HG02970 (cell line): Measurements from ENCODE around the gene RHOF.
"Not testable (repeated sequence)": the region's sequence is repeated elsewhere in the genome, so short reads cannot be mapped to it uniquely, and the experiment has no call there.

Experiments
- ATAC-seq: cut with Tn5 transposase; IDR thresholded peaks from one replicate; pipeline ENCODE4 v1.9.1; 2021; ENCODE audit warnings: mild to moderate bottlenecking, moderate library complexity, moderate number of reproducible peaks; ENCODE audit not compliant: unreplicated experiment, low FRiP score

The RHOF gene

DNA sequence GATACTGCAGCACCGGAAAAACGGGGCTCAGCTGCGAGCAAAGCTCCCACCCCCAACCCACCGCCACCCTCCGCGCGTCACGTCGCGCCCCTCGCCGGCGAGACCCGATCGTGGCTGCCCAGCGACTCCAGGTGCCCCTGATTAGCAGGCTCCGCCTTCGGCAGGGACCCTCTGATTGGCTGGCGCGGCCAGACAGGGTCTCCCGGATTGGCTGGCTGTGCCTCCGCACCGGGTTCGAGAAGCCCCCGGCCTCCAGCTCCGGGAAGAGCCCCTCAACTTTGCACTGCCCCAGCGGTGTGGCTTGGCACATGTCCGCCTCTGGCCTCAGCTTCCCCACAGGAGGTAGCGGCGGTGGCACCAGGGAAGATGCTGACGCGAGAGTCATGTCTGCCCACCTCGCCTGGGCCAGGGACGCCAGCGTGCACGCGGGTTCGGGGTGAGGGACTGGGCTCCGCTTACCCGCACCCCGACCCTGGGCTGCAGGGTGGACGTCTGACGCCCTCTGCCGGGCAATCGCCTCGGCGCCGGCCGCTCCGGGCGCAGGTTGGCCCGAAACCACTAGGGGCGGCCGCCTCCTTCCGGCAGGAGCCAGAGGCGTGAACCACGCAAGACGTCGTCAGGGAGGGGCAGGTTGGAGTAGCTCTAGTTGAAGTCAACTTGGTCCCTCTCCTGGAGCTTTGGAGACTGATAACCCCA lies 498 bp upstream of the RHOF start:
- ATAC-seq: peak; percentile 35

DNA sequence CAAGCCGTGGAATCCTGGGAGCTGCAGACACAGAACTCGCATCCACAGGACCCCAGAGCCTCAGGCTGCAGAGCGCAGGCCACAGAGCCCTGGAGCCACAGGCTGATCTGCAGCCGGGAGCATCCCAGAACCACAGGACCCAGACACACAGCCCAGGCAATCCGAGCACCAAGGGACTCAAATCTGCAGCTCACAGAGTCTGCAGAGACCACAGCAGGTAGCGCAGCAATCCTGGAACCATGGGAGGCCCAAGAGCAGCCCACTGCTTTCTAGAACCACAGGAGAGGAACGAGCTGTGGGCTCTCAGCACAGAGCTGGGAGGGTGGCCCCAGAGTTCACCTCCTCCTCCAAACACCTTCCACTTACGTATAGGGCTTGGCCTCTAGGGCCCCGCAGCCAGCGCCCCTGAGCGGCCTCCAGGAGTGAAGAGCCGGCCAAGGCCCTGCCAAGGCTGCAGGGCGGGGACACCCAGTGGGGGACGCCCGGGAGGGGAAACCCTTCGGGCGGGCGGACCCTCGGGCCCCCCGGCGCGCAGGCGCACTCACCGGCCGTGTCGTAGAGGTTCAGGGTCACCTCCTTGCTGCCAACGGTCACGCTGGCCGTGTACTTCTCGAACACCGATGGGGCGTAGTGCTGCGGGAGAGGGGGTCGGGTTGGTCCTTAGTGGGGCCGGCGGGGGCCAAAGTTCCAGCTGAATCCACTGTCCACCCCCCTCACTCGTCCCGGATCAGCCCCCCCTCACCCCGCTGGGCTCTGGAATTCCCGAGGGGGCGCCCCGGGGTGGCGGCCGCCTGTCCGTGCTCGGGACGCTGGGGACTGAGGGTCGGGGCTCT lies 665 bp downstream of the RHOF start:
- no peak for ATAC-seq

DNA sequence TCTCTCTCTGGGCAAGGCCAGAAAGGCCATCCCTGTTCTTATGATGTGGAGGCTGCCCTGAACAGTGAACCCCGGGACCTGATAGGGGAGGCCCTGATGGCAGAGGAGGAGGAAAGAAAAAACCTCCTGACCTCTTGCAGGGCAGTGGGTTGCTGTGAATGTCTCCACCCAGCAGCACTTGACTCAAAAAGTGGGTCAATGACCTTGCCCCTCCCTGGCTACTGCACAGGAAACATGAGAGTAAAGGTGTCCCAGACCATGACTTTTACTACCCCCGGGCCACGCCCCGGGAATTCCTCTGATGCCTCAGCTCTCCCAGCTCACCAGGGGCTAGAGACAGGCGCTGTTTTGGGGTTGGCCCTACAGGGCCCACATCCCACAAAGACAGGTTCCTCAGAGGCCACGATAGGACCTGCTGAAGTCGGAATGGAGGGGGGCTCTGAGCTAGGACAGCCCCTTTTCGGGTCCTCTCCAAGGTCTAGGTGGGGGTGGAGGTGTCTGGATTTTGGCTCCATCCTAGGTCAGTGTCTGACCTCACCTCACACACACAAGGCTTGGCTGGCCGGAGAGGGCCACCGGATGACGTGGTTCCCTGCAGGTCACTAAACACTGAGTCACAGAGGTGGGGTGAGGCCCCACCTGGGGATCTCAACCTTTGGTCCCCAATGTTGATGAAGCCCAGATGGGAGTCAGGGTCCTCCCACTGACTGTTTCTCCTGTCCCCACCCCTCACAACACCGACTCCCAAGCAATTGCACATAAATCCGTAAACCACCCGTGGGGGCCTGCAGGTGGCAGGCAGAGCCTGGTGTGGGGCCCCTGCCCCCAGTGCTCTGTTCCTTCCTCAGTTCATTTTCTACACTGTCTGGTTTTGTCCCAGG lies 1.6 kb downstream of the RHOF start:
- ATAC-seq: no peak

DNA sequence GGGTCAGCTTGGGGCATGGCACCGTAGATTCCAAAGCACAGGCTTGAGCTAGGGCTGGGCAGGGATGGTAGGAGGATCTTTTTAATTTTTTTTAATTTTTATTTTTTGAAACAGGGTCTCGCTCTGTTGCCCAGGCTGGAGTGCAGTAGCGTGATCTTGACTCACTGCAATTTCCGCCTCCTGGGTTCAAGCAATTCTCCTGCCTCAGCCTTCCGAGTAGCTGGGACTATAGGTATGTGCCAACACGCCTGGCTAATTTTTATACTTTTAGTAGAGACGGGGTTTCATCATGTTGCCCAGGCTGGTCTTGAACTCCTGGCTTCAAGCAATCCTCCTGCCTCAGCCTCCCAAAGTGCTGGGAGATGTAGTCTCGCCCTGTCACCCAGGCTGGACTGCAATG lies 2.7 kb downstream of the RHOF start:
- ATAC-seq: not testable (repeated sequence)

DNA sequence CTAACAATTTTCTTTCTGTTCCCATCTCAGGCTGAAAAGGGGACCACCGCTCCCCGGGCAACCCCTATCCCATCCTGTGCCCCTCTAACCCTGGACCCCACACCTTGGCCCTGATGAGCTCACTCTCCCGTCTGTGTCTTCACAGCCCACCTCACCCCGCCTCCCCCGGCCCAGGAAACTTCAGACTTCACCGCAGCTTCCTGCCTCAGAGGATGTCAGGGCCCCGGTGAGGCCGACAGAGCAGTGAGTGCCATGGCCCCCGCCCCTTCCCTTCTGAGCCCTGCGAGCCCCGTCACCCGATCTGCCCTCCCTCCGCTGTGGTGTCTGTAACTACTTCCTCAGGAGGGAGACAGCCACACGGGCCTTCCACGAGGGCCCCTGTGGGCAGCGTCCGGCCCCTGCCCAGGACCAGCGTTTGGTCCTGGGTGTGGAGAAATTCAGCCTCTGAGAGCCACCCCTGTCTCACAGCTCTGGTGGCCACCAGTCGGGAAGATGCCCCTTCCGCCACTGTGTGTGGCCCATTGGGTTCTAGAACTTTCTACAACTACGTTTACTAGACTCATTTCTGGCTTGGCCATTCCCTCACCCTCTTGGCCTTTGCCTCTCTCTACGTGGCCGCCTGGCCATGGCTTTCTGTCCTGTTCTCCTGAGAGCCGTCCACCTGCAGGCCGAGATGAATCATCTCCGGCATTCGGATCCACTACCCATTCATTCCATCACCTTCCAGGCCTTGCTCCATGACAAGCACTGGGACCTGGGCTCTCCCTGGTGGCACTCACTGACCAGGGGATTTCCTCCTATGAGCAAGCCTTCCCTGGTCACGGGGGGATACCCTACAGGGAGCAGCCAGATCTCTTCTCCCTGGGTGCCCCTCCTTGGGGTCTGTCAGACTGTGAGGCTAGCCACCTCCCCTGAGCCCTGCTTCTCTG lies 3.4 kb downstream of the RHOF start:
- peak; percentile 32 for ATAC-seq

DNA sequence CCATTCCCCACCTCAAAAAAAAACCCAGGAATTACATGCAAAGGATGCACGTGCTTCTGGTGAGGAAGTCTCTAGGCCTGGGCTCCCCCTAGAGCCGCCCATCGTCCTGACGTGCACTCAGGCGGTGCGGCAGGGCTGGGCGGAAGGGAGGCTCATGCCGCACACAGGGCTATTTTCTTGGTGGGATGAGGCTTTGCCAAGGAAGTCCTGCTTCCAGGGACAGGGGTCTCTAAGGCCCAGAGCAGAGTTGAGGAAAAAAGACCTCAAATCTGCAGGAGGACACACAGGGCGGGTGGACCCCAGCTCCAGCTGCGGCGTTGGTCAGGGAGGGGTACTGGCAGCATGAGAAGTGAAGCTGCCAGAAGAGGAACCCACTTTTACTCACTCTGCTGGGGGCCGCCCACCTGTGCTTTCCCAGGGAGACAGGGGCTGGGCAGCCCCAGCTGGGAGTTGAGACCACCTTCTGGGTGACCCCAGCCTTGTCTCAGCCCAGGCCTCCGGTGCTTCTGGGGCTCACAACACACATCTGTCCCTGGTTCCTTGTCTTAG lies 4.2 kb downstream of the RHOF start:
- ATAC-seq: no peak

DNA sequence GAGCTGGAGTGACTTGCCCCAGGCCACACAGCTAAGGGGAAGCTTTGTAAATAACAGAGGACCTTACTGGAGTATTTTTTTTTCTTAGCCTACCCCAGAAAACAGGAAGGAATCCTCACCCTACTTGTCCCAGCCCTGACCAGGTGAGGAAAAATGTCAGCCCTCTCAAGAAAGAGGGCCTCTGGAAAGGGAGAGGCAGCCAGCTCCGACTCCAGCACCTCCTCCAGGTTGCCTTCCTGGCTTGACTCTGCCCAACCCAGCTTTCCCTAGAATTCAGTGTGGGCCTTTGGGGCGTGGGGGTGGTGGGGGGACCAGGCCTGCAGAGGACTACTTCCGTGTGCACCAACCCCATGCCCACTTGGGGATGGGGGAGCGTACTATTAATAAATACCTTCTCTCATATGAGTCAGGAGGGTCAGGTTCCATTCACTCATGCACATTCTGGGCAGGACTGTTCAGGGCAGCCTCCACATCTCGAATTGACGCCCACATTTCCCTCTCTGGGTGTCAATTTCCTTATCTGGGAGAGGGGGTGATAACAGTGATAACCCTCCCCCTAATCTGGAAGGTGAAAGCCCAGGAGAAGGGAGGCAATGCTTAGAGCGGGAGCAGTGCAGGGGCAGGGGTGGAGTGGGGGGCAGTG lies 5.2 kb downstream of the RHOF start:
- ATAC-seq: no peak

DNA sequence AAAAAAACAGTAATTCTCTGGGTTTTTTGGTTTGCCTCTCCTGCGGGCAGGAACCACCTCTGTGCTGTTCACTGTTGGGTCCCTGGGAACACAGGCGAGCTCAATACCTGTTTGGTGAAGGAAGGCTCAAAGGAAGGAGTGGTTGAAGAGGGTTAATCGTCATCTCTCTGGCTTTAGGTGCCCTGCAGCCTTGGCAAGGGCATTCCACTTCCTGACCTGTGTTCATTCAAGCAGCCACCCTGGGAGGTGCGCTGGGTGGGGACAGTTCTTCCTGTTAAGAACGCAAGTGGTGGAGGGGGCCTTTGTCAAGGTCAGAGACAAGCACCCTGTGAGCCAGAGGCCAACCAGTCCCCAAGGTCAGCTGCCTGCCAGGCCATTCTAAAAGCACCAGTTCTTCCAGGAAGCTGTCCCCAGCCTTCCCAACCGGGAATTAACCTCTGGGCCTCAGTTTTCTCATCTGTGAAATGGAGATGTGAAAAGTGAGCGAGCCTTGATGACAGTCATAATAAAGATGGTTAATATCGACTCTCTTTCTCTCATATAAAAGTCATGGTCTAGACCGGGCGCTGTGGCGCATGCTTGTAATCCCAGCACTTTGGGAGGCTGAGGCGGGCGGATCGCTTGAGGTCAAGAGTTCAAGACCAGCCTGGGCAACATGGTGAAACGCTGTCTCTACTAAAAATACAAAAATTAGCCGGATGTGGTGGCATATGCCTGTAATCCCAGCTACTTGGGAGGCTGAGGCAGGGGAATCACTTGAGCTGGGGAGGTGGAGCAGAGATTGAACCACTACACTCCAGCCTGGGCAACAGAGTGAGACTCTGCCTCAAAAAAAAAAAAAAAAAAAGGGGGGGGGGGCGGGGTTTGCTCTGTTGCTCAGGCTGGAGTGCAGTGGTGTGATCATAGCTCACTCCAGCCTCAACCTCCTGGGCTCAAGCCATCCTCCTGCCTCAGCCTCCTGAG lies 6.1 kb downstream of the RHOF start:
- no peak for ATAC-seq

DNA sequence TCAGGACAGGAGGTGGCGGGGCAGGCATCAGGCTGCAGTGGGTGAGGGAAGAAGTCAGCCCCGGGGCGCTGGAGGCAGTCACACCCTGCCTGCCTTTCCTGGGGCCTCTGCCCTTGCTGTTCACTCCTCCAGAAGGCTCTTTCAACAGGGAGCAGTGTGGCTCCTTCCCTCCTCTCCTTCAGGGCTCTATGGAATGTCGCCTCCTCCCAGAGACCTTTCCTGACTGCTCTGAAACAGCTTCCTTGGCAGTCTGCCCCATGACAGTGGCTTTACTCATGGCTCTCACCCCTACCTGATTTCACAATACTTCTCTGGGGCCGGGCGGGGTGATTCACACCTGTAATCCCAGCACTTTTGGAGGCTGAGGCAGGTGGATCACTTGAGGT lies 7.1 kb downstream of the RHOF start:
- ATAC-seq: no peak

DNA sequence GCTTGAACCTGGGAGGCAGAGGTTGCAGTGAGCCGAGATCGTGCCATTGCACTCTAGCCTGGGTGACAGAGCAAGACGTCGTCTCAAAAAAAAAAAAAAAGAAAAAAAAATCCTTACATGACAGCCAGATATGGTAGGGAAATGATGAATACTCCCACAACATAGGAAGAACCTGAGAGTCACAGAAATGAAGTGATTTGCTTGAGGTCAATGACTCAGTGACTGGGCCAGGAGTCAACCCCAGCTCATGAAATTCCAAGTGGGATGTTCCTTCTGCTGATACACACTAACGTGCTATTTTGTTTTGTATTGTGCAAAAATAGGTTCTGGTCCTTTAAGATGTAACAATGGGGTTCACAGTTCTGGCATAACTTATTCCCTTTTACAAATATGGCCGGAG lies 9.0 kb downstream of the RHOF start:
- no peak for ATAC-seq

DNA sequence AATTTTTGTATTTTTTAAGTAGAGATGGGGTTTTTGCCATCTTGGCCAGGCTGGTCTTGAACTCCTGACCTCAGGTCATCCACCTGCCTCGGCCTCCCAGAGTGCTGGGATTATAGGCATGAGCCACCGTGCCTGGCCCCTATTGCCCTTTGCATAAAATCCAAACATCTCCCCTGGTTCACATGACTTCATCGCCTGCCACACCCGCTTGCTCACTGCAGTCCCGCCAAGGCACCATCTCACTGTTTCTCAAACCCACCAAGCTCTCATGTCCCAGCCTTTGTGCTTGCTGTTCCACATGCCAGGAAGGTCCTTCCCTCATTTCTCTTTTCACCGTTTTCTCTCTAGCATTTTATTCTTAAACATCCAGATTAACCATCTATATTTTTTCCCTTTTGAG lies 9.7 kb downstream of the RHOF start:
- ATAC-seq: no peak

DNA sequence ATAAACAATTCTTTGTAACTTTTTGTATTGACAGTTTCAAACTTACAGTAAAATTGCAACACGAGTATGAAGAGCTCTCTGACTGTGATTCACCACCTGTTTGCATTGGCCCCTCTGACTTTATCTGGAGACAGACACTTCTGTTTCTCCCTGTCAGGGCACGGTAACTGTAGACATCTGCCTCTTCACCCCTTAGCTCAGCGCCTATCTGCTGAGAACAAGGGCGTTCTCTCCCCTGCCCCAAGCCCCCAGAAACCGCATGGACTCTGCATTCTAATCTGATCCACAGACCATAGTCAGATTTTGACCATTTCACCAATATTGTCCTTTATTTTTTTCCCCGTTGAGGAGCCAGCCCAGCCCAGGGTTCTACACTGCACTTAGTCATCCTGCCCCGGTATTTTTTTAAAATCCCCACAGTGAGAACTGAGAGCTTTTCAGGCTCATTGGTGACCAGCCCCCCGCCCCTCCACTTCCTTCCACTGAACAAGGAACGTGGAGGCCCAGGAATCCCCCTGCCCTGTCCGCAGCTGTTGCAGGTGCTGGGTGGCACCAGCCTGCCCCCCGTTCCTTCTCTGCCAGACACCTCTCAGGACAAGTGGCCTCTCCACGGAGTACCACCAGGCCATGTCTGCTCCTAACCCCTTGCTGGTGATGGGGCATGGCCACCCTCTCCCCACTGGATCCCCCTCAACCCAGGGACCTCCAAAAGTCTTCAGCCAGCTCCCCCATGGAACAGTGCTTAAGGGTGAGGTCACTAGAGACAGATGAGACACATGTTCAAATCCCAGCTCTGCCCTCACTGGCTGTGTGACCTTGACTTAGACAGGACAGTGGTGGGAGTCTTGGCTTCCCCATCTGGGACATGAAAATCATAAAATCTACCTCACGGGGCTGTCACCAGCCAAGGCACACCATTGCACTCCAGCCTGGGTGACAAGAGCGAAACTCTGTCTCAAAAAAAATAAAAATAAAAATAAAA lies 11.2 kb downstream of the RHOF start:
- no peak for ATAC-seq

DNA sequence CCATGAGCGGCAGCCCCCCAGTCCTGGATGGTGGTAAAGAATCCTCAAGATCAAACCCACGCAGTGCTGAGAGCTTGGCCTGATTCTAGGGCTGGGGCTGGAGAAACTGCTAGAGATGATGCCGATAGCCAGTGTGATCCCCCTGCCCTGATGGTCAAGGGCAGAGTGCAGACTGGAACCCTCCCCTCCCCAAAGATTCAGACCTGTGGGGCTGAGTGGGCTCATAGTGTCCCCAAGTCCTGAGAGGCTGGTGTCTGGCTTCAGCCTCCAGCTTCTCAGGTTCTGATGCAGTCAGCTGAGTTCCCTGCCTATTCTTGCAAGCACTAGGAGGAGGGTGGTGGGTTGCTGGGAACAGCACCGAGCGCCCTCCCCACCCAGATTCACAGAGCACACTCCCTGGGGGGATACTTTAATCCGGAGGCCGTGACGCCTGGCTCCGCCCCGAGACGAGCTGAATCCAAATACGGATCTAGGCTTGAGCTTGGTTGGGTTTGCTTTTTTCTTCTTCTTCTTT lies 11.9 kb downstream of the RHOF start:
- ATAC-seq: no peak

DNA sequence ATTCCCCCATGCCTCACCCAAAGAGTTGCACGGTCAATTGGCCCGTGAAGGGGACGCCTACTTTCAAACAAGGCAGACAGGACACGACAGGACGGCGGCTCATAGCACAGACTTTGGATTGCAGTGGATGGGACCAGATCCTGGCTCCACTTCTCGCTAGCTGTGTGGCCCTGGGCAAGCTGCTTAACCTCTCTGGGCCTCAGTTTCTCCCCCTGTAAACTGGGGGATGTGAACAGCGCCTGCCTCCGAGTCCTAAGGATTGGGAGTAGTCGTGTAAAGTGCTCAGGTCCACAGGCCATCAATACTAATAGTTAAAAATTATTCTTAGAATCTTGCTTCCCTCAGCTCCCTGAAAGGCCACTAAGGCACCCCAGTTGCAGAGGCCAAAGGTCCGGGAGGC lies 13.1 kb downstream of the RHOF start:
- no peak for ATAC-seq

DNA sequence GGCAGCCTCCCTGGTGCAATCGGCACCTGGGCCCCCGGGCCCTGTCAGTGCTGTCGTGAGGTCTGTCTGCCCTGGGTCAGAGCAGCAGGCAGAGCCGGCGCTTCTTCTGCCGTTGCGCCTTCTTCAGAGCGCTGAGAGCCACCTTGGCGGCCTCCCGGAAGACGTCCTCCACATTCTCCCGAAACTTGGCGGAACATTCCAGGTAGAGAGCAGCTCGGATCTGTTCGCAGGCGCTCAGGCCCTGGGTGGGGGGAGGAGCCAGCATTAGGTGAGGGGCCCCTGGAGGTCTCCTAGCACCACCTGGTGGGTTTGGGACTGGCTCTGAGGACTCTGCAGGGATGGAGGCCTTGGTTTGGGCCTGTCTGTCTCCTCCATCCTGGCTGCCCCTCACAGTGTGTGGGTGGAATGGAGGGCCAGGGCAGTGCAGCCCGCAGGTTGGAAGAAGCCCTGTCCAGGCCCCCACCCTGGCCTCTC lies 14.0 kb downstream of the RHOF start:
- ATAC-seq: no peak

DNA sequence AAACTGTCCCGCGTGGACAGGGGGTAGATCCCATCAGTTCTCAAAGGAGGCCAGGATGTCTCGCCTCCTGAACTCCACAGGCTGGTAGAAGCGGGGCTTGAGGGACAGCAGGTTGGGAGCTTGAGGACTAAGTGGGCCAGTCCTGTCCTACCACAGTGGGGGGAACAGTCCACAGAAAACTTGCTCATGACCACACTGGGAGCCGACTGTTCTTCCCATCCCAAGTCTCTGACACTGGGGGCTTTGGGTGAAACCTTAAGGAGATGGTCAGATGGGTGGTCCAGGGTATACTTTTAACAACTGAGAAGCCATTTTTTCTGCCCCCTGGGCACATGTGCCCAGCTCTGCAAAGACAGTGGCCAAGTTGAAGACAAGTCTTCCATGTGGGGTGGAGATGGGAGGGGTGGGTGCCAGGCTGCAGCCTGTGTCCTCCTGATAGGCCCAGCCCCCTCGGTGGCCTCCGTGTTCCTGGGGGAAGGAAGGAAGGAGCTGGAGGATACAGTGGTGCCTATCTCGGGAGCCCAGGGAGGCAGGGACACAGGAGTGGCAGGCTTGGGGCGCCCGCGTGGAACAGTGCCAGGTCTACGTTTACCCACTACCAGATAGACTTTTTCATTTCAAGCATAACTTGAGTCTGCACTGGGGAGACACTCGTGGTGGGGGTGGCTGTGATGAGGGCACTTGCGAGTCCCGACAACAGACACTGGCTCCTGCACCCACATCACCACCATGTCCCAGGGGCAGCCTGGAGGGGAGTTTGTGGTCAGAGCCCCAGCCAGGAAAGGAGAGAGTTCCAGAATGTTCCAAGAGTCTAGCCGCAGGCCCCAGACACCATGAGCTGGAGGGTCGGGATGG lies 14.7 kb downstream of the RHOF start:
- ATAC-seq: no peak
